ENCODE measurements around the gene TBX4.

Gene TBX4

DNA sequence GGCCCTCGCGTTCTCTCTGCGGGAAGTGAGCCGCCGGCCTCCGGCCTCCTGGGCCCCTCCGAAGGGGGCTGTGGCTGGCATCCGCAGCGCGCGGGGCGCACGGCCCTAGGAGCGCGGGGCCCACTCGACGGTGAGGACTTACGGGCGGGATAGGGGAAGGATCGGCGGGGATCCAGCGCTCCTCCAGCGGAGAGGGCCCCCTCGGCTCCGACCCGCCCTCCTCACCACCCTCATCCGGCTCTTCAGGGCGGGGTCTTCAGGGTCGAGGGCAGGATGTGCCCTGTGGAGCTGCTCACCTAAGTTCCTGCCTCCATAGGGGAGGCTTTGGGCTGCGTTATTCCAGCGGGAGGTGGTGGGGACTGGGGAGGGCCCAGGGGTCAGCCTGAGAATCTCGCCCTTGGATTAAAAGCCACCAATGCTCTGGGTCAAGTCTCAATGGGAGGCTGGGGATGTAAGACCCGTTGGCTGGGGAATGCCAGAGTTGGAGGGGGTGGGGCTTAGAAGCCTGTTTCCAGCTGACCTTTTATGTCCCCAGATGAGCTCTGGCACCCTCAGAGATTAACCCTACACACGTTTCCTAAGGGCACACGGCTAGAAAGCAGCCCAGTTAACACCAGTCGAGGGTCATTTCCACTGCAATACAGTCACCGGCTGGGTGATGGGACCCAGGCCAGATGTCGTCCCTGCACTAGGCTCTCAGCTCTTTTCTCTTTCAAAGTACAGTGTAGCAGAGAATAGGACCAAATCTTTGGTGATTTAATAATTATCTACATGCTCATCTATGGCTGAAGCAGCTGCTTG is 39.2 kb upstream of the TBX4 start:
- DNase-seq: no peak

DNA sequence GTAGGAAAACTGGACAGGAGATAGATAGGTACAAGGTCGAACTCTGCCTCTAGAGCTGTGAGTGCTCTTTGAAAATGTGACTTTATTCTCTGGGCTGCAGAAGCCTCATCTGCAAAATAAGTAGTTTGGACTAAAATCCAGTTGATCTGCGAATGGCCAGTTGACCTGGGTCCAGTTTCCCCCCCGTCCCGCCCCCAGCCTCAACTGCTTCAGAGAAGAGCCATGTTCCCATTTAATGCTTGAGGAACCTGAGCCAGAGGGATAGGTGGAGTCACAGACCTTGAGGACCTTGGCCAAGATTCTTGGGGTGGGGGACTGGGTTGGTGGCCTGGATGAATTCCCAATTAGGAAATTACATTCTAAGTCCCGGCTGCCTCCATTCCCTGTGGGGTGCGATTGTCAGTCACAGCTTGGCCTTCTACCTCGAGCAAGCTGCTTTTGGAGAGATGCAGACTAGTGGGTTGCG is 38.5 kb upstream of the TBX4 start:
- DNase-seq: no peak

DNA sequence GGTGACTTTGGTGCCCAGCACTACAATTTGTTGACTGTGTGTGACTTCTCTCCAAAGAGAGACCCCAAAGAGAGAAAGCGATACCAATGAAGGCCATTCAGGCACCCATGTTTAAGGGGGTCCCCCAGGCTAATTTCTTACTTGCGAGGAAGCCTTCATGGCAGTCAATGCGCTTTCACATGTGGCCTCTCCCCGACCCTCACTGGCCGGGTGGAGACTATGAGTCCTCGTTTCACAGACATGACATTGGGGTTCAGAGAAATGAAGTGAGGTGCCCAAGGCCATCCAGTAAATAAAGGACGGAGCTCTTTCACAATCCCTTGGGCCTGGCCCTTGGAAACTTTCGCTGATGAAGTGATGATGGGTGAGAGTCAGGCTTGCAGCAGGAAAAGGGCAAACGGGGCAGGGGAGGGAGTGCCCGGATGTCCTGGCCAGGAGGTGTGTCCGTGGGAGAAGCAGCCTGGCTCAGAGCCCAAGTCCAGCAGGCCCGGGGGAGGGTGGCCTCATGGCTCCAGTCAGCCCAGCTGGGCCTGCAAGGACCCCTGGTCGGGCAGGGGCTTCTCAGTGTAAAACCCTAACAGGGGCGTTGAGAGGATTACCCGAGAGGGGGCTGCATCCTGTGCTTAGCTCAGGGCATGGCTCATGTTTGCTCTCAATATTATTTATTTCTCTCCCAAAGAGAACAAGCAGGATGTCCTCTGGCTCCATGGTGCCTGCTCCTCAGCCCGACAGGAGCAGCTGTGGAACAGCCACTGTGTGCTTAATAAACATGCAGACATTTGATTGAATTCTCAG is 37.9 kb upstream of the TBX4 start:
- DNase-seq: no peak

DNA sequence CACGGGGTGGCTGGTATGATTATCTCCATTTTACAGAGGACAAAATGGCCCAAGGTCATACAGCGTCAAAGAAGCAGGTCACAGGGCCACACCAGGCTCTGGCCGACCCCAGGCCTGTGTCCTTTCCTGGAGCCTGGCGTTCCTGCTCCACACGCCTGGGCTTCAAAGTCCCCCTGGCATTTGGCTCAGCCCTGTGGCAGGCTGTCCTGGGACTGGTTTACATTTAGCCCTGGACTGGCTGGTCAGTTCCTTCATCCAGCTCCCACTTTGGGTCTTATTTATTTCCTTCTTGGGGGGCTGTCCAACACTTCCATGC is 37.3 kb upstream of the TBX4 start:
- no peak for DNase-seq

DNA sequence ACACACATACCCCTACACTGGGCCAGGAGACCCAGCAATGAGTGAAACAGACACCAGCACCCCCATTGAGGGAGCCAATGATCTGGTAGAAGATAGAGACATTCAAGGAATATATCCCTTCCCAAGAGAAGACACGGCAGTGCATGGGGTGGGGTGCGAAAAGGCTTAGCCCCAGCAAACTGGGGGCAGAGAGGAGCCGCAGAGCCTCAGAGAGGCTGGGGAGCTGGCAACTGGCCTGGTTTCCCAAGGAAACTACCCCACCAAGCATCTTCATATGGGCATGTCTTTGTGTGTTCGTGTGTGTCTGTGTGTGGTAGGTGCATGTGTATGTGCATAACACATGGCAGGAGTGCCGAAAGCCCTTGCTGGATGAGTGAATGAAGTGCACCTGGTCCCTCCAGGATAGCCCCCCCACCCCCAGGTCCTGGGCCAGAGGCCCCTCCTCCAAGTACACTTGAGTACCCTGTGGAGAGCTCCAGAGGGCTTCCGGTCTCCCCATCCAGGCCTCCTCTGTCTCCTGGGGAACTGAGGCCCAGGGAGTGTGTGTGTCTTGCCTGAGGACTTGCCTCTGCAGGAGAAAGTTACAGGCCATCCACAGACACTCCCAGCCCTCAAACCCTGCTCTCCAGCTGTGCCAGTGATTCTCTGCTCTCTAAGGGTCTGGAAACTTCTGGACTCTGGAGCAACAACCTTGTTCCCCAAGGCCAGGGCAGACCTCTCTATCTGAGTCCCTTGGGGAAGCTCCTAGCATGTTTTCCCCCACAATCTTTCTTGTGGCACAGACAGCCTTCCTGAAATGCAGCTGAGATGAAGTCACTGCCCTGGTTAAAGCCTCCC is 36.6 kb upstream of the TBX4 start:
- DNase-seq: no peak

DNA sequence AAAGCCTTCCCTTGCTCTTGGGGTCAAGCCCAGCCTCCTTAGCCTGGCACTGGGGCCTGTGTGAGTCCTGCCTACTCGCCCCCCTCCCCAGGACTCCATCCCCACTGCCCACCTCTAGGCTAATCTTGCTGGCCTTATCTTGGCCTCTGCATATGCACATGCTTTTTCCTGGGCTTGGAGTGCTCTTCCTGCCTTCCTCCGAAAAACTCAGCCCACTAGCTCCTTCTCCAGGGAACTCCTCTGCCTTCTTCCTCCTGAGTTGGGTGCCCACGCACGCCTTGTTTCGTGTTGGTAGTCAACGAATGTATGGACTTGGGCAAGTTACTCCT is 36.0 kb upstream of the TBX4 start:
- no peak for DNase-seq

DNA sequence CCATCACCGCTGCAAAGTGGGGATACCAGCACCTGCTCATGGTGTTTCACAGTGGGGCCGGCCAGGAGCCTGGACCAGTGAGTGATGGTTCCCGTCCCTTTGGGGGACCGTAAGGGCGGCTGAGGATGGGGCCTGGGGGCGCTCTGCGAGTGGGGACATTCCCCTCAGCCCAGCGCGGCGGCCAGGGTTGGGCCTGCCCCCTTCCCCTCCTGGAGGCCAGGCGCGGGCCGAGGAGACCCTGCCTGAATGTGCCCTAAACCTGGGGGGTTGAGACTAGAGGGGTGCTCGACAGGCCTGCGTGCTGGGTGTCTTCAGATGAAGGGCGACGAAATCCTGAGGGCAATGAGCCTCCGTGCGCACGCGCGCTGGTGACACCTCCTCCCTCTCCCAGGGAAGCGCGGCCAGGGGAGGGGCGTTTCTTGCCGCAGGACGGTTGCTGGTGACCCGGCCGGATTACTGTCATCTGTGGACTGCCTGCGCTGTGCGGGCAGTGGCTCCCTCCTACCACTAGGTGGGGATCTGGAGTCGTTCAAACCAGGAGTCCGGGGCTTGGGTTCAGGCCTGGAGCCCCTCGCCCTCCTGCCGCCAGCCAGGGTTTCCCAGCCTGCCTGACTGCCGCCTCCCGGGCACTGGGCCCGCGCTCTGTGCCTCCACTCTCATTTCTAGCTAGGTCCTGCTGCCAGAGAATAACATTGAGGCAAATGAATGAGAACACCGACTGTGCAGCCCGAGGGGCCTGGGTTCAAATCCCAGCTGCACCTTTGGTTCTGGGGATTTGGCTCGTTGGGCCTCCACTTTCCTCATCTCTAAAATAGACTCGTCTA is 35.5 kb upstream of the TBX4 start:
- DNase-seq: peak in 12 of 14 donors; percentile 17 to 75 (median 53)

DNA sequence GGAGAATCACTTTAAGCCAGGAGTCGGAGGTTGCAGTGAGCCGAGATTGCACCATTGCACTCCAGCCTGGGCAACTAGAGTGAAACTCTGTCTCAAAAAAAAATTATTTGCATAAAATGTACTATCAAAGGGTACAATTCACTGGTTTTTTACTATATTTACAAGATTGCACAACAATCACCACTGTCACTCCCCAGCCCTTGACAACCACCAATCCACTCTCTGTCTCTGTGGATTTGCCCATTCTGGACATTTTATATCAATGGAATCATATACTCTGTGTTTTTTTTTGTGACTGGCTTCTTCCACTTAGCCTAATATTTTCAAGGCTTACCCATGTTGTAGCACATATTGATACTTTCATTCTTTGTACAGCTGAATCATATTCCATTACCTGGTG is 33.8 kb upstream of the TBX4 start:
- DNase-seq: no peak

DNA sequence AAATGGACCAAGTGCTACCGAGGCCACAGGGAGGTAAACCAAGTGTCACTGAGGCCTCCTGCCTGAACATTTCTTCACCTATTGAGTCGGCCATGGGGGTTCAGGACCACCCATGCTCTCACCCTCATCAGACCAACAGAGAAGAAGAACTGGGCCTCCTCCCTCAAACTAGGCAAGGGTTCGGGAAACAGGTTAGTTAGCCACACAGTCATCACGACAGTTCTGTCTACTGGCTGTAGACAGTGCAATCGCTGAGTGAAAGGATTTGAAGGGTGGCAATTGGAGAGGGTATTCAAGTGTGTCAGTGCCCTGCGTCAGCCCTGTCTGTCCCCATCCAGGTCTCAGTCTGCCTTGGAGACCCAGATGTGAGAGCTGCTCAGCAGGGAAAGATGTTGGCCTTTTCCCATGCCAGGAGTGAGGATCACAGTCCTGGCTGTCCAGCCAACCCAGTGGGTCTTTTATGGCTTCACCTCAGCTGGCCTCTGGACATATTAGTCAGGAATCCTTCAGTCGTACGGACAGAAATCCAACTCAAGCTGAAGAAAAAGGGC is 32.7 kb upstream of the TBX4 start:
- DNase-seq: no peak

DNA sequence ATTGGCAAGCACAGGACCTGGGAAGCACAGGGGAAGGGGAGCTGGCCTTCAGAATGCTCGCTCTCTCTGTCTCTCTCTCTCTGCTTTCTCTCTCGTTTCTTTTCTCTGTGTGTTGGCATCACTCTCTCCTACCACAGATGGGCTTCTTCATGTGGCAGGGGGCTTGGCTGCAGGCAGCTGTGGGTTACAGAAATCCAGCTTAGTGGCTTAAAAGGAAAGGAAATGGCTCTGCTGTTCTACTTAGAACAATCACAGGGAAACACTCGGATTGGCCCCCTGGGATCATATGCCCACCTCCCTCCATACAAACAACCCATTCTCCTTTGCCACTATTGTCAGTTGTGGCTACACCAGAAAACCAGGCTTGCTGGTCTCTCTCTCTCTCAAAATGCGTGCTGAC is 32.2 kb upstream of the TBX4 start:
- DNase-seq: no peak

DNA sequence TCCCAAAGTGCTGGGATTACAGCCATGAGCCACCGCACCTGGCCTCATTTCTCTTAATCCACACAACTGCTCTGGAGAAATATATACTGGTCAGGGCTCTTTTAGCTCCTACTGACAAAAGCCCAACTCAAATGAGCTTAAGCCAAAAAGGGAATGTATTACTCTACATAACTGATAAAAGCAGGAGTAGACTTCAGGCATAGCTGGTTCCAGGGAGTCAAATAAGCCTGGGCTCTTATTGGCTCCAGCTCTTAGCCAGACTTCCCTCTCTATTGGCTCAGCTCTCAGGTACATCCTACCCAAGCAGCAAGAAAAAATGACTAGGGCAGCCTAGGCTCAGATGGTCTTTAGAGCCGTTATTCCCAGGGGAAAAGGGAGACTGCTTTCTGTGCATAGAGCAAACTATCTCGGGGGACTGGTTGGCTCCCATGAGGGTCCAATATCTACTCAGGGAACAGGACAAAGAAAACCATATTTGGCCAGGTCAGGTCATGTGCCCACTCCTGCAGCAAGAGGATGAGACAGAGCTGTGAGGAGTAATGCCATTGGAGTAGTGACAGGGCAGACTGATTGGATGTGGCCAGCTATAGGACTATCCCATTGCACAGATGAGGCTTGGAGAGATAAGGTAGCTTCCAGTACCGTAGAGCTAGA is 31.4 kb upstream of the TBX4 start:
- no peak for DNase-seq

DNA sequence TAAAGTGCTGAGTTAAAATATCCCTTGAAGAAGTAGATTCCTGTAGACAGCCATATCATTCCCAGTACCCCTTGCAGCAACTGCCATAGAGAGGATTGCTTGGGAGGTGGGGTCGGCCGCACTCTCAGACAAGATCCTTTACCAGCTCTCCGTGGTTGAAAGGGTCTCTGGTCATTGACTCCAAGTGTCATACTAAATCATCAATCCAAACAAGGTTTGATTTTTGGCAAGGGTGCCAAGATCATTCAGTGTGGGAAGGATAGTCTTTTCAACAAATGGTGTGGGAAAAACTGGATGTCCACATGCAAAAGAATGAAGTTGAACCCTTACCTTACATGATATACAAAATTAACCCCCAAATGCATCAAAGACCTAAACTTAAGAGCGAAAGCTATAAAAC is 30.8 kb upstream of the TBX4 start:
- no peak for DNase-seq

DNA sequence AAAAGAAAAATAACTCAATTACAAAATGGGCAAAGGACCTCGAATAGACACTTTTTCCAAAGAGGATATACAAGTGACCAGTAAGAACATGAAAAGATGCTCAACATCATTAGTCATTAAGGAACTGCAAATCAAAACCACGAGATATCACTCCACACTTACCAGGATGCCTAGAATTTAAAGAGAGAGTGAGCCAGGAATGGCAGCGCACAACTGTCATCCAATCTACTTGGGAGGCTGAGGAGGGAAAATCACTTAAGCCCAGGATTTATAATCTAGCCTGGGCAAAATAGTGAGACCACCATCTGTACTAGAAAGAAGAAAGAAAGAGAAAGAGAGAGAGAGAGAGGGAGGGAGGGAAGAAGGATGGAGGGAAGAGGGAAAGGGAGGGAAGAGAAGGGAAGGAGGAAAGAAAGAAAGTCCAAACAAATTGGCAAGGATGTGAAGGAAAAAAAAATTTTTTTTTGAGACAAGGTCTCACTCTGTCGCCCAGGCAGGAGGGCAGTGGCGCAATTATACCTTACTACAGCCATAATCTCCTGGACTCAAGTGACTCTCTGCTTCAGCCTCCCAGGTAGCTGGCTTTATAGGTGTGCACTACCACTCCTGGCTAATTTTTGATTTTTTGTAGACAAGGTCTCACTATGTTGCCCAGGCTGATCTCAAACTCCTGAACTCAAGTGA is 30.0 kb upstream of the TBX4 start:
- no peak for DNase-seq

DNA sequence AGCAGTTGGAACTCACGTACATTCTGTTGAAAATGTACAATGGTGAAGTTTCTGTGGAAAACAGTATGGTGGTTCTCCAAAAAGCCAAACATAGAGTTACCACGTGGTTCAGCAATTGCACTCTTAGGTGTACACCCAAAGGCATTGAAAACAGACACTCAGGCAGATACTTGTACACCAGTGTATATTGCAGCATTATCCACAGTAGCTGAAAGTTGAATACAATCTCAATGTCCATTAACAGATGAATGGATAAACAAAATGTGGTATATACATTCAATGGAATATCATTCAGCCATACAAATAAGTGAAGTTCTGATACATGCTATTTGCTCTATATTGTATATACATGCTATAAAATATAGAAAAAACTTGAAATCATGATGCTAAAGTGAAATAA is 29.4 kb upstream of the TBX4 start:
- DNase-seq: no peak

DNA sequence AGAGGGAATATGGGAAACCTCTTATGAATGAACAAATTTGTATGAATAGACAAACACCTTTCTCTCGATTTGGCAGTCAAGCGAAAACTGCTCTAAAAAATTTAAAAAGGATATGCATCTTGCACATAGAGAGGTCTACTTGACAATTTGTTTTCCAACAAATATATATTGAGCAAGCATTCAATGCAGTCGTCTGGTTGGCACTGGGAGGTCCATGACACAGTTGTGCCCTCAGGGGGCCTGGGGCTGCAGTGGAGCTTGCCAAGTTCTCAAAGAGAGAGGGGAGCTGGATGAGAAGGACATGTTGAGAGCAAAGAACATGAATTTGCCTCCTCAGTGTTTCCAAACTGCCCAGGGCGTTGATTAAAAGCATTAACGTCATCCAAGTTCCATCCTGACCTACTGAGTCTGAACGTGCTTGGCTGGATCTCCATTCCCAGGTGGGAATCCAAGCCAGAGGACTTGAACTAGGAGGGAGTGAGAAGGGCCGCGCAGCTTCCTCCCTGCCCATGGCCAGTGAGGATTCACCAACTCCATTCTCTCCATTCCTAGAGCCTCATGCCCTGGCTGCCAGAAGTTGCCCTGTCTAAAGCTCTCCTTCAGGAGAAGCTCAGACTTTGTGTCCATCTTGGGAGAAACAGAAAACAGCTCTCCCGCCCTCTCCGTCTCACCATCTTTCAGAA is 28.1 kb upstream of the TBX4 start:
- no peak for DNase-seq

DNA sequence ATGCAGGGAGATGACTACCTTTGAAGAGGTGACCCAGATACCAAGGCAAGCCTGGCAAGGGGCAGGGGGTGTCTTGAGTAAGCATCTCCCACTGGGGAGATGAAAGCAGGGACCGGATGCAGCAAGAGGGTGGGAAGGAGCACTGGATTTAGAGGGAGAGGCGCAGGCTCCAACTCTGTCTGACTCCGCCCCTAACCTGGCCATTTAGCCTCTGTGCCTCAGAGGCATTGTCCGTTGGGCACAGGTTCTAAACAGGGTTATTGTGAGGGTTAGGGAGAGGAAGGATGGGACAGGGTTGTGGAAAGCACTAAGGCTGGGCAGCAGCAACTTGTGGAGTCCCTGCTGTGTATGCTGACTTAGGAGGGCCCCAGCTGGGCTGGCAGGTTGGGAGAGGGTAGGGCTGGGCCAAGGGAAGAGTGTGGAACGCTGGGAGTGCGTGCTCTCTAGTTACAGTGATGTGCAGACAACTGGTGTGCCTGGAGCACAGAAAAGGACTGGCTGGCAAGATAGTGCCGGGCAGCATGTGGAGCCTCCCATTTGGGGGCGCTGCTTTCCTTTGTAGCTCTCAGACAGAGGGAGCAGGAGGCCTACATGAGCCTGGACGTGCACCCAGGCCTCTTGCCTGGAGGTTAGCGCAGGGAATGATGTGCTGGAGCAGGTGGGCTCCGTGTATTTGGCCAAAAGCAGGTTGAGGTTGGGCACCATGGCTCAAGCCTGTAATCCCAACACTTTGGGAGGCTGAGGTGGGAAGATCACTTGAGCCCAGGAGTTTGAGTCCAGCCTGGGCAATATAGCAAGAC is 26.3 kb upstream of the TBX4 start:
- DNase-seq: no peak

DNA sequence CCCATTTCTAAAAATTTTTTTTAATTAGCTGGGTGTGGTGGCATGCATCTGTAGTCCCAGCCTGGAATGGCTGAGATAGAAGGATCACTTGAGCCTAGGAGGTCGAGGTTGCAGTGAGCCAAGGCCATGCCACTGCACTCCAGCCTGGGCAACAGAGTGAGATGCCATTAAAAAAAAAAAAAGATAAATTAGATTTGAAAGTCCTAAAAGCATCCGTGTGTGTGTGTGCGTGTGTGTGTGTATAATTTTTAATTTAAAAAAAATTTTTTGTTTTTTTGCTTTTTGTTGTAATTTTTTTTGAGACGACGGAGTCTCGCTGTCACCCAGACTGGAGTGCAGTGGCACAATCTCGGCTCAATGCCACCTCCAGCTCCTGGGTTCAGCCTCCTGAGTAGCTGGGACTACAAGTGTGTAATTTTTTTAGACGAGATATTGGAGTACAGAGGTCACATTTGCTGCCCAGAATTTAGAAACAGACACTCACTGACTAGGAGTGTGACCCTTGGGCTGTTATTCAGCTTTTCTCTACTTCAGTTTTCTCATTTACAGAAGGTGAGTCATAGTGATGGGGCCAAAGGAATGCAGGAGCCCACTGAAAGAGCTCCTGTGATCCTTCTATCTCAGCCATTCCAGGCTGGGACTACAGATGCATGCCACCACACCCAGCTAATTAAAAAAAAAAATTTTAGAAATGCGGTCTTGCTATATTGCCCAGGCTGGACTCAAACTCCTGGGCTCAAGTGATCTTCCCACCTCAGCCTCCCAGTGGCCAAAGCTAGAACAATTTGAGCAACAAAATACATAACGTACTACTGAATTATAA is 25.5 kb upstream of the TBX4 start:
- DNase-seq: no peak

DNA sequence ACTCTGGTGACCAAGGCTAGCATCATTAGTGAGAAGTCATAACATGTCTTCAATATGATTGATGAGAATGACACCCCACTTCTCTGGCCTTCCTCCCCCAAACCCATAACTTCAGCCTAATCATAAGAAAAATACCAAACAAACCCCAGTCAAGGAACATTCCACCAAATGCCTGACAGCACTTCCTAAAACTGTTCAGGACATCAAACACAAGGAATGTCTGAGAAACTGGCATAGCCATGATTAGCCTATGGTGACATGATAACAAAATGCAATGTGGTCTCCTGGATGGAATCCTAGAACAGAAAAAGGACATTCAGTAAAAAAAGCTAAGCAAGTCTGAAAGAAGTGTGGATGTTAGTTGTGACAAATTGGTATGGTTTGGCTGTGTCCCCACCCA is 24.7 kb upstream of the TBX4 start:
- no peak for DNase-seq

DNA sequence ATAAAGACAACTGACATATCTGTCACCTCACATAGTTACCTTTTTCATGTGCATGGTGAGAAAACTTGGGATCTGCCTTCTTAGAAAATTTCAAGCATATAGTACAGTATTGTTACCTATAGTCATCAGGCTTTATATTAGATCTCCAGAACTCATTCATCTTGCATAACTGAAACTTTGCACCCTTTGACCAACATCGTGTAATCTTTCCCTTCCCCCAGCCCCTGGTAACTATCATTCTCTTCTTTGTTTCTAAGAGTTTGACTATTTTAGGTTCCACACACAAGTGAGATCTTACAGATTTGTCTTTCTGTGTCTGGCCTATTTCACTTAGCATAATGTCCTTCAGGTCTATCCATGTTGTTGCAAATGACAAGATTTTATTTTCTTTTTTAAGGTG is 22.9 kb upstream of the TBX4 start:
- no peak for DNase-seq
